Stimulated activated CD4-positive, alpha-beta T cell treated with anti-CD3 and anti-CD28 coated beads, Interleukin-1b, Interleukin-23, amount 100 ng/mL, for 48 hours (primary cell): ENCODE results near the gene KLHL18.
"Not testable (repeated sequence)": the region's sequence is repeated elsewhere in the genome, so short reads cannot be mapped to it uniquely, and the experiment has no call there.

Experiments used
- DNase-seq: peaks from one replicate; pipeline ENCODE4 v3.0.0-alpha.2; 2020

The KLHL18 gene

GRCh38 chr3:47282424-47283192 is at the start of gene KLHL18, which contains the start of gene KIF9:
Gene KLHL18, plus strand, starts transcription at chr3:47282944. Its CDS starts 22 bp downstream, at chr3:47282966.
Gene KIF9, minus strand, starts transcription at chr3:47282799. Its CDS starts 5,425 bp downstream, at chr3:47277374.
- peak; percentile 95 for DNase-seq

GRCh38 chr3:47238017-47238416 is 44.7 kb upstream of the KLHL18 start:
- DNase-seq: no peak

- no peak for DNase-seq
These were observed 42.8 kb upstream of the KLHL18 start for GRCh38 chr3:47239929-47240328.

GRCh38 chr3:47243419-47244147 is 39.2 kb upstream of the KLHL18 start:
- no peak for DNase-seq

GRCh38 chr3:47244531-47245100 is 38.1 kb upstream of the KLHL18 start:
- no peak for DNase-seq

- DNase-seq: no peak
These were observed 37.5 kb upstream of the KLHL18 start for GRCh38 chr3:47245271-47245670.

- no peak for DNase-seq
These were observed 35.3 kb upstream of the KLHL18 start for GRCh38 chr3:47247131-47248064.

GRCh38 chr3:47250309-47251060 is 32.3 kb upstream of the KLHL18 start:
- DNase-seq: no peak

GRCh38 chr3:47251085-47251484 is 31.7 kb upstream of the KLHL18 start:
- DNase-seq: not testable (repeated sequence)

GRCh38 chr3:47251689-47252088 is 31.1 kb upstream of the KLHL18 start:
- no peak for DNase-seq

- DNase-seq: not testable (repeated sequence)
These were observed 26.4 kb upstream of the KLHL18 start for GRCh38 chr3:47256331-47256730.

- no peak for DNase-seq
These were observed 23.6 kb upstream of the KLHL18 start for GRCh38 chr3:47259114-47259513.

GRCh38 chr3:47260605-47261004 is 22.1 kb upstream of the KLHL18 start:
- DNase-seq: no peak

- DNase-seq: no peak
These were observed 21.4 kb upstream of the KLHL18 start for GRCh38 chr3:47261301-47261700.

GRCh38 chr3:47265008-47265407 is 17.7 kb upstream of the KLHL18 start:
- no peak for DNase-seq

GRCh38 chr3:47265725-47266428 is 16.9 kb upstream of the KLHL18 start:
- DNase-seq: no peak

GRCh38 chr3:47266709-47267489 is 15.8 kb upstream of the KLHL18 start:
- DNase-seq: peak; percentile 60

GRCh38 chr3:47267490-47267824 is 15.3 kb upstream of the KLHL18 start:
- no peak for DNase-seq

- no peak for DNase-seq
These were observed 12.2 kb upstream of the KLHL18 start for GRCh38 chr3:47270526-47270925.

GRCh38 chr3:47273564-47273963 is 9.2 kb upstream of the KLHL18 start:
- no peak for DNase-seq

- no peak for DNase-seq
These were observed 8.1 kb upstream of the KLHL18 start for GRCh38 chr3:47274652-47275051.
